HG03139 (cell line): ENCODE data around the gene PLCB4.

Experiments
- ATAC-seq: cut with Tn5 transposase; IDR thresholded peaks from one replicate; pipeline ENCODE4 v1.9.1; 2021; ENCODE audit not compliant: unreplicated experiment

PLCB4 gene

DNA sequence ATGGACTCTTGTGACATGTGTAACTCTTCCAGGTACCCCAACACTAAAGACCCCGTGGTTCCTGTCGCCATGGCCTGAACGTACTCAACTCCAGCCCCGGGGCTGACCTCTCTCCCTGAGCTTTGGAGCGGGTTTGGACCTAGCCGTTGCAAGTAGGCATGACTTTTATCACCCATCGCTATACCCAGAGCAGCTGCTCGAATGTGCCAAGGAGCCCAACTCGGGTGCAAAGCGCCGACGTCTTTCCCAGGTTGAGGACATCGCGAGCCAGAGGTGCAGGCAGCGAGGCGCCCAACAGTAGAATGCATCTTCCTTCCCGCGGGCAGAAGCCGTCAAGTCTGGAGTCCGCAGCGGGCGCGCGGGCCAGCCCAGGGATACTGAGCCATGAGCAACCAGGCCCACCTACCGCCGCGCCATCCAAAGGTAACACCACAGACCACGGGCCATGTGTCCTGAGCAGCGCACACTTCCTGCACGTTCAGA is 439.9 kb downstream of the PLCB4 start:
- ATAC-seq = no peak

DNA sequence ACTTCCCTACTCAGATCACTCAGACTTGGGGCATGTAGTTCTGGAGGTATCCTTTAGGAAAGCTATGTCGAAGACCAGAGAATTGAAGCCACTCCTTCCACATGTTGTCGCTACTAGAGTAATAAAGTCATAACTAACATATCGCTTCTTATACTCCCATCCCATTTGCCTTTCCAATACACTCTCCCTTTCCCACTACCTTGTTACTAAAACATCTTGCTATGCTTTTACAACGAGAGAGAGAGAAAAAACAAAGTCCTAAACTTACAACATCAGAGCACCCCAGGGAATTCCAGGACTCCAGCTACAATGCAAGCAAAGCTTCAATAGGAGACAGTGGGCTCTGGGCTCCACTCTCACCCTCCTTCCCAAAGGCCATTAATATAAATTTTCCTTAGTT is 440.4 kb downstream of the PLCB4 start:
- no peak for ATAC-seq

DNA sequence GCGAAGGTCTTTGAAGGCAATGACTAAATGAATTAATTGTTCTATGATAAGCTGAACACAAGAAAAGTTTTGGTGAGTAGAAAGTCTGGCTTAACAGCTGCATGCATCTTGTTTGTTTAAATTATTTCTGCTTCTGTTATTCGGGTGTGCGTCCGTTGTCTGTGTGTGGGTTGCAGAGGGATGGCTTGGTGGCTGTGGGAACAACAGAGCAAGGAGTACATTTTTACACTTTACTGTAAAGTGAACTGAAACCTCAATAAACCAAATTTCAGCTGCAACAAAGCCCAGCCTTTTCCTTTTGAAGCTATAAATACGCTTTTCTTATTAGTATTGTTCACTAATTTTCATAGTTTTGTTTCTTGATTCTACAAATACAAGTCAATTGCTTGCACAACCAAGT is 442.0 kb downstream of the PLCB4 start:
- no peak for ATAC-seq

DNA sequence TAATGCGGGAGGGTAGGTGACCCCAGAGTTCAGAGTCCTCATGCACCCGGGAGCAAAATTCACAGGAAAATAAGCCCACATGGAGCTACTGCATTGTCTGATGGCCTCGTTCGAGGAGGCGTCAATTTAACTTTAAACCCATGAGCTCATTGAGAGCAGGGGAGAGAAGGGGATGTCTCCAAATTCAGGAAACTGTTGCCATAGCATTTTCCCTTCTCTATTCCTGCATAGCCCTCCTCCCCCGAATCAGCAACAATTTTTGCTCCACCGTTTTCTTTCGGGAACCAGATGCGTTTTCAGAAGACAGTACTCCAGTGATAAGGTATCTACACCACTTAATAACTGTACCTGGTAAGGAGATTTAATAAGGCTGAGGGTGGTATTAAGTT is 445.2 kb downstream of the PLCB4 start:
- ATAC-seq = no peak

DNA sequence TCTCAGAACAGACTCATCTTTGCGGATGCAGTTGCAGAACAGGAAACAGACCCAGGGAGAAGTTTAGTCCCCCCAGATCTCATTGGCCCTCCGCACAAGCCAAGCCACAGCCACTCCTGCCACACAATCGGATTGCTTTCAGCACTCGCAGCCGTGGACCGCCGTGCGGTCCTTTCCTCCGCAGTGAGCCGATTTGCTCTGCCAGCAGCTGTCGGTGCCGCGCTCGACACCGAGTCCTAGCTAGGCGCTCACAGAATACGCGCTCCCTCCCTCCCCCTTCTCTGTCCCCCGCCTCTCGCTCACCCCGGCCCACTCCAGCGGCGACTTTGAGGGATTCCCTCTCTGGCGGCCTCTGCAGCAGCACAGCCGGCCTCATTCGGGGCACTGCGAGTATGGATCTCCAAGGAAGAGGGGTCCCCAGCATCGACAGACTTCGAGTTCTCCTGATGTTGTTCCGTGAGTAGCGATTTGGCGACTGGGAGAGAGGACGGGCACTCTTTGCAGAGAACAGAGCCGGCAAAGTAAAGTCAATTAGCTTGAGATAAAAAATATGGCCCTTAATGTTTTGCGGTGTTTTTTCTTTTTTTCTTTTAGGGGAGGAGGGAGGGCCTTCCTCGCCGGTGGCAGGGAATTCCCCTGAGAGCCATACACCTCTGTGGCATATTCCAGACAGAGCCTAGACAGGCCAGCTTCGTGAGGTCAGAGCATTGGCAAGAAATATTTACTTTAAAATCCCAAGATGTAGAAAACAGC is 445.8 kb downstream of the PLCB4 start, which contains the start of gene LAMP5:
Gene LAMP5 (plus strand): TSS at position 130 of the 753 bp plus-strand sequence. CDS start 263 bp downstream, at position 393.
- no peak for ATAC-seq

DNA sequence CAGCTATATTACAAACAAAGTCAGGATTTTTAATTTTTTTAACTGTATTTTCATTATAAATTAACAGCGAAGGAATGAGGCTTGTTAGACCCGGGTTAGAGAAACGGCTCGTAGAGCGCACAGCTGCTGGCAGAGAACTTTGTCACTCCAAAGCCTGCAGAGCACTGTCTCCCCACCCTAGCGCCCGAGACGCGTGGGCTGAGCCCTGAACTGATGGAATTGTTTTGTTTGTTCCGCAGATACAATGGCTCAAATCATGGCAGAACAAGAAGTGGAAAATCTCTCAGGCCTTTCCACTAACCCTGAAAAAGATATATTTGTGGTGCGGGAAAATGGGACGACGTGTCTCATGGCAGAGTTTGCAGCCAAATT is 446.3 kb downstream of the PLCB4 start:
- ATAC-seq = no peak

DNA sequence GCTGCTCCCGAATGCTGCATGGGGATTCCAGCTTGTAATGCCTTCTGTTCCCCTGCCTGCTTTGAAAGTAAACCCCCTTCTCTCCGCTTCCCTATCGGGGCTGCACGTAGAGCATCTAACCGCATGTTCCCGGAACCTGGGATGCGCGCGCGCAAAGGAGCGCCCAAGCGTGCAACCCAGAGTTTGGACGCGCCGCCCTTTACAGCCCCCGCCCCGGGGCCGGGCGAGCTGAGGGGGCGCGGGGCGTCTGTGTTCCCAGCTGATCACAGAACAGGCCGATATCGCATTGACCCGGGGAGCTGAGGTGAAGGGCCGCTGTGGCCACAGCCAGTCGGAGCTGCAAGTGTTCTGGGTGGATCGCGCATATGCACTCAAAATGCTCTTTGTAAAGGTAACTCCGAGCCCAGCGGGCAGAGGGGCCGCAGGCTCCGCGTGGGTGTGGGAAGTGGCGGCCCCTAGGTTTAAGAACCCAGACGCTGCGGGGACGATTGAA is 446.9 kb downstream of the PLCB4 start:
- ATAC-seq = no peak

DNA sequence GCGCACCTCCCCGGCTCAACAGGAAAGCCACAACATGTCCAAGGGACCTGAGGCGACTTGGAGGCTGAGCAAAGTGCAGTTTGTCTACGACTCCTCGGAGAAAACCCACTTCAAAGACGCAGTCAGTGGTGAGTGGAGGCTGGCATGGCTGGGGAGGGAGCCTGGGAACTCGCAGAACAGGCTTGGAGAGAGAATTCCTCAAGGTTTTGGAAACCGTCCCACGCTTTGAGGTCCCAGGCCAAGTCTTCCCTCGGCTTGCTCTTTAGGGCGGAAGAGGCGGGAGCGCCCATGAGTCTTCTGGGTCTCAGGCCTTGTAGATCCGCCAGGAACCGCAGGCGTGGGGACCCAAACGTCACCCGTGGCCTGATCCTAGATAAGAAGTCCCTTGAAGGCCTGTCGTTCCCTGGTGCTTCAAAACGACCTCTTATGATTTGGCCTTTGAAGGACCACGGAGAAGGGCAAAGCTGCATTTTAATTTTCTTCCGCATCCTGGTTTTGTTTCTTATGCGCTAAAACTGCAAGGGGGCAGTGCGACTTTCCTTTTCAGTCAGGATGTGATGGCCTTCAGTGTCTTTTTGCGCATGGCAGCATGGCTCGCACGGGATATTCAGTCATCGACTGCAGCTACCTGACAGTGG is 447.5 kb downstream of the PLCB4 start:
- ATAC-seq = no peak

DNA sequence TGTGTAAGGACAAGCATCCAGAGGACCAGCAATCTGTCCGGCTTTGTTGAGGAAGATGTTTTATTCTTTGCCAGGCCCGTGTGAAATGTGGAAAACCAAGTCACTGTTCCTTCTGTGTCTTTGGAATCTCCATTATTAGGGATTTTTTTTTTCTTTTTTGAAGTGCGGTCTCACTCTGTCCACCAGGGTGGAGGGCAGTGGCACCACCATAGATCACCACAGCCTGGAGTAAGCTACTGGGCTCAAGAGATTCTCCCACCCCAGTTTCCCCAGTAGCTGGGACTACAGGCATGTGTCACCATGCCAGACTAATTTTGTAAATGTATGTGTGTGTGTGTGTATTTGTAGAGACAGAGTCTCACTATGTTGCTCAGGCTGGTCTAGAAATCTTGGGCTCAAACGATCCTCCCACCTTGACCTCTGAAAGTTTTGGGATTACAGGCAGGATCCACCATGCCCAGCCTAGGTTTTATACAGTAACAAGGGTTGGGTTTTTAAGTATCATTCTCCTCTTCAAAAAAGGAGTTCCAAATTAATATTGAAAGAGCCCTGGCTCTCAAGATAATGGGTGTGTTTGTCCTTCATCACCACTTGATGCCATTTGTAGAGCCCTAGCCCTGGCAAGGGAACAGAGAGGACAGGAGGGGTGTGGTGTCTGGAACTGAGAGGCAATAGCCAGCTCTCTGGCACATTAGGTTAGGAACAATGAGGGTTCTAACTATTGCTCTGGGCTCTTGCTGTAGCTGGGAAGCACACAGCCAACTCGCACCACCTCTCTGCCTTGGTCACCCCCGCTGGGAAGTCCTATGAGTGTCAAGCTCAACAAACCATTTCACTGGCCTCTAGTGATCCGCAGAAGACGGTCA is 448.6 kb downstream of the PLCB4 start:
- no peak for ATAC-seq

DNA sequence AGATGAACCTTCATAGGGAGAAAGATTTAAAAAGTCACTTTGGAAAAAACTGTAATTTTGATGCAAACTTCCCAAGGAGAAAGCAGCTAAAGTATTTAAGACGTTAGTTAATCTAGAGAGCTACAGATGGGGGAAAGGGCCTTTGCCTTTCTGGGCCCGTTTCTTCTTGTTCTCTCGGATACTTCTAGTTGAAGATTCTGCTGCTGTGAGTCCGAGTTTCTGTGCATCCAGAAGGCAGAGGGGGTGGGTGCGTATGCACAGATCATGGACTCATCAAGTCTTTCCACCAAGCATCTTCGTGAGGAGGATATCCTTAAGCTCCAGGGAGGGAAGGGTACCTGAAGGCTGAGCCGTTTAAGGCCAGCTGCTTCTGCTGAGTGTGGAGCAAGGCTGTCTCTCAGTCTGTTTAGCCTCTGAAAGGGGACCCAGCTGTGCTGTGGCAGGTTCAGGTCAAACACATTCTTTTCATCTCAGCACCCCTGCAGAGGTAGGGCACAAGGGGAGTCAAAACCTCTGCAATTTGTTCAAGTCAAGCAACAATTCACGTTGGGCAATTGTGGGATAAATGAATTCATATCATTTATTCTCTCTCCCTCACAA is 449.8 kb downstream of the PLCB4 start:
- ATAC-seq = no peak

DNA sequence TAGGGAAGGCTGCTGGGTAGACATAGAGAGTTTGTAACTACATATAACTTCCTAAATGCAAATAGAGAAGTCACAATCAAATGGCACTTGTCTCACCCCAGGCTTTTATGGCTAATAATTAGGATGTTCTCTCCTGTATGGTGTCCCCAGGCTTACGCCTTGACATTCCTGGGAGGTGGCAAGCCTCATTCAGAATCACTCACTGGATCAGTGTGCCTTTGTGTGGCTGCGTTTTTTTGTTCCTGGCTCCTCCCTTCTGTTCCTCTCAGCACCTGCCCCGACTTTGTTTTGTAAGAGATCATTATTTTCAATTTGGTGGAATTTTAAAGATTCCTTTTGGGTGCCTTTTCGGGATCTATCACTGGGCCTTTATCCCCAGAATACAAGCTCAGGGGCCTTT is 451.2 kb downstream of the PLCB4 start:
- no peak for ATAC-seq

DNA sequence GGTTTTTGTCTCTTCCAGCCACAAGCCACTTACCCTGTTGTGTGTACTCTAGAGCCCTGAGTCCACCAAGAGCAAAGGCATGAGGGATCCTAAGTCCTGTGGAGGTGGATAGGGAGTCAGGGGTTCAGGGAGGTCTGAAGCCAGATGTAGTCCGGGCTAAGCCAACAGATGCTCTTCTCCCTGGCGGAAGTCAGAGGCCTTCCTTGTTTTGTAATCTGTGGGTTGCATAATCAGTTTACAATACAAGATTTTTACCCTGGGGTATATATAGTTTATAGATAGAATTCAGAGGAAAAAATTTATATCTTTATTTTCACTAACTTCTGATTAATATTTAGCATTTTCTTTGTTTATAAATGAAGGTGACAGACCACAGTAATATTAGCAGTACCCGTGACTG is 454.7 kb downstream of the PLCB4 start:
- ATAC-seq = no peak
